Activated T-helper 1 cell treated with Interleukin-2 at 50 U/mL for 16 hours (primary cell): ENCODE data around the gene LCN10.
"Not testable (repeated sequence)": the region's sequence is repeated elsewhere in the genome, so short reads cannot be mapped to it uniquely, and the experiment has no call there.

Source experiments
- DNase-seq: peaks from one replicate; pipeline ENCODE4 v3.0.0-alpha.2; 2020; ENCODE audit warnings: low read depth

LCN10 gene

DNA sequence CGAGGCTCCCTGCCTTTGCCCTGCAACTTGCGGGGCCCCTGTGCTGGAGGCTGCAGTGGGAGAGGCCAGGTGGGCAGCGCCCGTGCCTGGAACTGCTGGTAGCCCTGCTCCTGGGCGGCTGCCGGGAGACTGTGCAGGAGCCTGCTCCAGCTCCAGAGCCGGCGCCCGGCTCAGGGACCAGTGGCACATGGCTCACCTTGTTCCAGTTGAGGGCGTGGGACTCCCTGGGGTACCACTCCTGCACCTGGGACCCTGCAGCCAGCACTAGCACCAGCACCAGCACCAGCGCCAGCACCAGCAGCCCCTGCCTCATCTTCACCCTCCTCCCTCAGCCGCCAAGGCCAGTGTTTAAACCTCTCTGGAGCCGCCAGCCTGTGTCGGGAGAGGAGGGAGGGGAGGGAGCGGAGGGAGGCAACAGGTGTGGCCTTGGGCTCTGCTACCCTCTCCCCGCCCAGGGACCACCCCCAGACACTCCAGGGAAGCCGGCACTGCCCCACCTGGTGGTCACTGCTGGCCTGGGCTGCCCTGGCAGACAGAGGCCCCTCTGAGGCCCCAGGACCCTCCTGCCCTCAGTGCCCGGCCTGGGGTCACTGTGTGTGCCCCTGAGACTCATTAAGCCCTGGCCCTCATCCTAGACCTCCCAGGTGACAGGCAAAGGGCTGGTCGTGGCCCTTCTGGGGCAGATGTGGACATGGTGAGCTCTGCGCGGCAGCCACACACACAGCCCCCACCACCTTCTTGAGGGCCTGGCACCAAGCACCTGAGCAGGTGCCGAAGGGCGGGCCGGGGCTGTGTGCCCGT is at the start of gene LCN10:
Gene LCN10, minus strand, starts transcription at position 350 of the 801 bp plus-strand sequence. Its CDS starts 37 bp downstream, at position 313.
- DNase-seq, result no peak

DNA sequence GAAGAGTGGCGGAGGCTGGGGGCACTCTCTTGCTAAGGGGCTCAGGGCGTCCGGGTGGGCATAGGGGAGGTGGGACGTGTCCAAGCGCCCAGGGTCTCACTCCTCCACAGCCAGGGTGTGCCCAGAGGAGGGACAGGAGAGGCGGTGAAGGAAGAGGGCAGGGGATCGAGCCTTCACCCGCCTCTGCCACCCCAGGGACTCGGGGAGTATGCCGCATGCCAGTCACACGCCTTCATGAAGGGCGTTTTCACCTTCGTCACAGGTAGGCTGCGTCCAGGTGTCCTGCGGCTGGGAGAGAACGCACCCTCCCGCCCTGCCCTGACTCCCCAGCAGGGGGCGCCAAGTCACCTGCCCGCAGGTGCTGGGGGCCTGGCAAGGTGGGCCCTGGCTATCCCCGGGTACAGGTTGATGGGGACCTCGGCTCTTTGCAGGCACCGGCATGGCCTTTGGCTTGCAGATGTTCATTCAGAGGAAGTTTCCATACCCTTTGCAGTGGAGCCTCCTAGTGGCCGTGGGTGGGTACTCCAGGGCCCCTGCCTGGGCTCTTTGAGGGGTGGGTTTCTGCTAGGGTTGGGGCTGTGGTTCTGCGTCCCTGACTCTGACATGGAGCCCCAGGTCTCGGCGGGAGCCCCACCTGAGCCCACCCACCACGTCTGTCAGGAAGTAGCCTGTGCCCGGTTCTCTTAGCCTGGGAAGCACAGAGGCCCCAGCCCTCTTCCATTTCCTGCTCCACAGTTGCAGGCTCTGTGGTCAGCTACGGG is 49.0 kb upstream of the LCN10 start:
- DNase-seq, result peak; percentile 45

DNA sequence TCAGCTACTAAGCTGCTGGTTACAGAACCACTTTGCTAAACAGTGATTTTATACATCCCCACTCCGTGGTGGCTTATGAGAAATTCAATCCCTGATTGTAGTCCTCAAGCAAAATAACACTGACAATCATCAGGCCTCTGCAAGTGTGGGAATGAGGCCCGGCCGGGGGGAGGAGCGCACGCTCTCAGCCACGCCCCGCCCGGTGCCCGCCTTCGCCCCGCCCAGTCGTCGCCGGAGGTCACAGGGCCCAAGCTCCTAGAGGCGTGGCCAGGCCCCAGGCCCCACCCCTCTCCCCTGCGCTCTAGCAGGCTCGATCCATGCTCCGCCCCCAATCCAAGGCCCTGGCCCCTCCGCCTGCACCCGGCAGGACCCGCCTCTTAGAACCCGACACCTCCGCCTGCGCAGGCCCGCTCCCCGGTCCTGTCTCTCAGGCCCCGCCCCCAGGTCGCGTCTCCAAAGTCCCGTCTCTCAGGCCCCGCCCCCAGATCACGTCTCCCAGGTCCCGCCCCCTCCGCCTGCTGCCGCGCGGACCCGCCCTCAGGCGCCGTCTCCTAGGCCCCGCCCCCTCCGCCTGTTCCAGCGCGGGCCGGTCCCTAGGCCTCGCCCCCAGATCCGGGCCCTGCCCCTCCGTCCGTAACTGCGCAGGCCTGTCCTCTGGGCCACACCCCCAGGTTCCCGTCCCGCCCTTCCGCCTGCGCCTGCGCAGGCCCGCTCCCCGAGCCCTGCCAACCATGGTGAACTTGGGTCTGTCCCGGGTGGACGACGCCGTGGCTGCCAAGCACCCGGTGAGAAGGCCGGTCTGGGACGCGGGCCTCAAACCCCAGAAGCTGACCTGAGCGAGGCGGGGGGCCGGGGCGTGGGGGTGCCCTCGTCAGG is 48.1 kb upstream of the LCN10 start, which contains the start of gene TMEM141:
Gene TMEM141, plus strand, starts transcription at position 705 of the 876 bp plus-strand sequence. Its CDS starts 27 bp downstream, at position 732.
- peak; percentile 99 for DNase-seq

DNA sequence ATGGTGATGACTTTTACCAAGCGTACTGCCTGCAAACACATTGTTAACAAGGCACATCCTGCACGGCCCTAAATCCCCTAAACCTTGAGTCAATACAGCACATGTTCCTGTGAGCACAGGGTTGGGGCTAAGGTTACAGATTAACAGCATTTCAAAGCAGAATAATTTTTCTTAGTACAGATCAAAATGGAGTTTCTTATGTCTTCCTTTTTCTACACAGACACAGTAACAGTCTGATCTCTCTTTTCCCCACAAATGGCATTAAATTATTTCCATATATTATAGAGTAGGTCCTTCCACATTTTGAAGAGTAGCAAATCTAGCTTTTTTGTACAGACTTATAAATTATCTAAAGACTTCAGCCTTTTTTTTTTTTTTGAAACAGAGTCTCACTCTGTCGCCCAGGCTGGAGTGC is 46.8 kb upstream of the LCN10 start:
- no peak for DNase-seq

DNA sequence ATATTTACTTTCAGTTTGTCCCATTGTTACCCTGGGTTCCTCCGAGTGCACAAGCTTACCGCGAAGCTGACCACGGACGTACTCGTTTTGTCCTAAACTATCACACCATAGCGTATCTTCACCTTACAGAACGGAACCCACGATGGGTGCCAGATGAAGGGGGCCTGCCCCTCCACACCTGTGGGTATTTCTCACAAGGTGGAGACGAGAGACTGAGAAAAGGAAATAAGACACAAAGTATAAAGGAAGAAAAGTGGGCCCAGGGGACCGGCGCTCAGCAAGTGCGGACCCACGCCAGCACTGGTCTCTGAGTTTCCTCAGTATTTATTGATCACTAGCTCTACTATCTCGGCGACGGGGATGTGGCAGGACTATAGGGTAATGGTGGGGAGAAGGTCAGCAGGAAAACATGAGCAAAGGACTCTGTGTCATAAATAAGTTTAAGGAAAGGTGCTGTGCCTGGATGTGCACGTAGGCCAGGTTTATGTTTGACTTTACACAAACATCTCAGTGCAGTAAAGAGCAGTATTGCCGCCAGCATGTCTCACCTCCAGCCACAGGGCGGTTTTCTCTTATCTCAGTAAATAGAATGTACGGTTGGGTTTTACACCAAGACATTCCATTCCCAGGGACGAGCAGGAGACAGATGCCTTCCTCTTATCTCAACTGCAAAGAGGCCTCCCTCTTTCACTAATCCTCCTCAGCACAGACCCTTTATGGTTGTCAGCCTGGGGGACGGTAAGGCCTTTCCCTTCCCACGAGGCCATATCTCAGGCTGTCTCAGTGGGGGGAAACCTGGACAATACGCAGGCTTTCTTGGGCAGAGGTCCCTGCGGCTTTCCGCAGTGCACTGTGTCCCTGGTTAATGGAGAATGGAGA is 46.1 kb upstream of the LCN10 start:
- DNase-seq, result not testable (repeated sequence)

DNA sequence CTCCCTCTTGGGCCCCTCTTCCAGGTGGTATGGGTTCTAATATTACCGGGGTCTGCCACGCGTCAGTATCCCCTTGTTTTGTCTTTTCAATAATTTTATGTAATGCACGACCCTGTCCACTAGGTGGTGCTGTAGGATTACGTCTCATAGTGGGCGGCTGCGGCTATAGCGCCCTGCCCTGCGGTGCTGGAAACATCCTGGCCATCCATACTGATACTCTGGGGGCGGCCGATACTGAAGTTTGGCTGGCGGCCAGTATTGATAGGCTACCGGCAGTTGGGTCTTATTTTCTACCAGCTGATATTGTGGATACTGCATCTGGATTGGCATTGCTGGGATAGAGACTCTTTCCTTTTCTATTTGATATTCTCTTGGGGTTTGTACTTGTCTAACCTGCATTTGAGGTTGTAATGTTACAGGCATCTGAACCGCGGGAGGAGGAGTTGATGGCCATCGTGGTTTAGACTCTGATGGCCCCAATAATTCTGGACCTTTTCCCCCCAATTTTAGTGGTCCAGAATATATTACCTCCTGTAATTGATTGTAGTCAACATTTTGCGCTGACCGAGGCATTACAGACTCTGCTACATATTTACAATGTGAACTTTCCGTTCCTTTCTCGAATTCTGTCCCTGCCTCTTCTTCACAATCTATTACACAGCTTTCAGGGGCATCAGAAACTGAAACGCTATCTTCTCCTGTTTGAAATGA is 45.1 kb upstream of the LCN10 start:
- DNase-seq, result peak; percentile 49

DNA sequence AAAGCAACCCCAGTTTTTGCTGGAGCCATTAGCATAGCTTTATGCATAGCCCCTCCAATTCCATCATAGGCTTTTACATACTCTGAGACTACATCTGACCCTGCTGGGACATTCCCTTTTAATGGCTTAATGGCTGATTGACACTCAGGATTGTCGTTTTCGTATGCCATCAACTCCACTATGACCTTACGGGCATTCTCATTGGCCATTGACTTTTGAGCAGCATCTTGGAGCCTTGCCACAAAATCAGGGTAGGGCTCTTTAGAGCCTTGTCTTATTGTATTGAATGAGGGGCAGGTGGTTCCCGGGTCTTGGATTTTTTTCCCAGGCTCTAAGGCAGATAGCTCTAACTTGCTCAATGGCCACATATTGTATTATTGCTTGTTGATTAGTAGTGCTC is 44.2 kb upstream of the LCN10 start:
- DNase-seq, result not testable (repeated sequence)

DNA sequence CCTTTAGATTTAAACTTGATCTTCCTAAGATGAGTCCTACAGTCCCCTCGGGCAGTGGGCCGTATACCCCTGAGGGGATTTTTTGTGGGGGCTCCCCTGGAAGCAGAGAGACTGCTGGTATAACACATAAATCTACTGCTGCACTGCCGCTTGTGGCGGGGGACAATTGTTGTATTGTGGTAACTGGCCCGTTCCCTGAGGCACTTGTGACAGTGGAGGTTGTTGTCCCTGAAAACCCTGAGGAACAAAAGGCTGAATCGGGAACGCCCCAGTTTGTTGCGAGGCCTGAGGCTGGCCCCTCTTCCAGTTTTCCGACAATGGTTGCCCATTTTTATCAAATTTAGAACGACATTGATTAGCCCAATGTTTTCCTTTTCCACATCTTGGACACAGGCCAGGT is 43.7 kb upstream of the LCN10 start:
- no peak for DNase-seq

DNA sequence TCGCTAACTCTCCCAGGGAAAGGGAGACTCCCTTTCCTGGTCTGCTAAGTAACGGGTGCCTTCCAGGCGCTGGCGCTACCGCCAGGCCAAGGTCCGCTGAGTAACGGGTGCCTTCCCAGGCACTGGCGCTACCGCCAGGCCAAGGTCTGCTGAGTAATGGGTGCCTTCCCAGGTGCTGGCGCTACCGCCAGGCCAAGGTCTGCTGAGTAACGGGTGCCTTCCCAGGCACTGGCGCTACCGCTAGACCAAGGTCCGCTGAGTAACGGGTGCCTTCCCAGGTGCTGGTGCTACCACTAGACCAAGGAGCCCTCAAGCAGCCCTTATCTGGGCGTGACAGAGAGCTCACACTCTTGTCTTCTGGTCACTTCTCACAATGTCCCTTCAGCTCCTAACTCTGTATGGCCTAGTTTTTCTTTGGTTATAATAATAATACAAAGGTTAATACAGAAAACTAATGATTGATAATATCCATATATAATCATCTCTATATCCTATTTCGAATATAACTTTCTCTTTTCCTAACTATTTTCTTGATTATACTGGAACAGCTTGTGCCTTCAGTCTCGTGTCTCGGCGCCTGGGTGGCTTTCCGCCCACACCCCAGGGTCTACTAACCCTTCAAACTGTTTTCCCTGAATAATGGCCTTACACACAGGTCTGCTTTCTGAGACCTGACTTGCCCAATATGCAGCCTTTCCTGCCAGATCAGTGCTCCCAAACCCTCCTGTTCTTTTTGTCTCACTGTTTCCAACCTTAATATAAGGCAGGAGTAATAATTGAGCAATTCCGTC is 43.0 kb upstream of the LCN10 start:
- not testable (repeated sequence) for DNase-seq

DNA sequence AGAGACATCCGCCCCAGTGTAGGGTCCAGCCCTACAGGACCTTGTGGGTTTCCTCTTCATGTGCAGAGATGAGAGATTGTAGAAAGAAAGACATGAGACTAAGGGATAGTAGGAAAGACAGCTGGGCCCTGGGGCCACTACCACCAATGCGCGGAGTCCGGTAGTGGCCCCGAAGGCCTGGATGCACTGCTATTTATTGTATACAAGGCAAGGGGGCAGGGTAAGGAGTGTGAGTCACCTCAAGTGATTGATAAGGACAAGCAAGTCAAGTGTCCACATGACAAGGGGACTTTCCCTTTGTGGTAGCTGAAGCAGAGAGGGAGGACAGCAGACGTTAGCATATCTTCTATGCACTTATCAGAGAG is 42.2 kb upstream of the LCN10 start:
- no peak for DNase-seq

DNA sequence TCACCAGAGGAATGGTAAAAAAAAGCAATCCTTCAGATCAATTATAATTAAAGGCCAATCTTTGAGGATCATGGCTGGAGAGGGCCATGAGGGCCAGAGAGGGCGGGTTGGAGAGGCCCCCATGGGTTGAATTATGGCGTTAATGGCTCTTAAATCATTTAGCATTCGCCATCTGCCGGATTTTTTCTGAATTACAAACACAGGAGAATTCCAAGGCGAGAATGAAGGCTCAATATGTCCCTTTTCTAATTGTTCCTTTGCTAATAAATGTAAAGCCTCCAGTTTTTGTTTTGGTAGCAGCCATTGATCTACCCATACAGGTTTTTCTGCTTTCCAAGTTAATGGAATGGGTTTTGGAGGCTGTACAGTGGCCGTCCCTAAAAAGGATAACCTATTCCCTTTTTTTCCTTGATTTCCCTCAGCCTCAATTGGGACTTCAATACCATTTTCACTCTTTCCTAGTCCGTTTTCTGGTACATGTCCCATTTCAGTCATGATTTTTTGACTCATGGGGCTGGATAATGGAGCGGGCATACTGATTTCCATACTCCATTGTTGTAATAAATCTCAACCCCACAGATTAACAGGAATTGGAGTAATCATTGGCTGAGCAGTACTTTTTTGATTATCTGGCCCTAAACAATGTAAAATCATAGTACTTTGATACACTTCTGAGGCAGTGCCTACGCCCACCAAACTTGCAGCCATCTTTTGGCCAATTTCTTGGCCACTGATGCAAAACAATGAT is 41.7 kb upstream of the LCN10 start:
- no peak for DNase-seq

DNA sequence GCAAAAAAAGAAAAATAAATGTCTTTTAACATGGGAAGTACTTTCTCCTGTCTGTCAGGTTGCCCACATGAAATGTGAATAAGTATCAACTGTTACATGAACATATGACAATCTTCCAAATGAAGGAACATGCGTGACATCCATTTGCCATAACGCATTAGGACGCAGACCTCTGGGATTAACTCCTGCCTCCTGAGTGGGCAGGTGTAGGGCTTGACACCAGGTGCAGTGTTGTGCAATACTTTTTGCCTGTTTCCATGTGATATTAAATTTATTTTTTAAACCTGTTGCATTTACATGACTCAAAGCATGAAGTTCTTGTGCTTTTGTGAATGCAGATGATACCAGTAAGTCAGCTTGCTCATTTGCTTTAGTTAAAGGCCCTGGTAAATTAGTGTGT is 39.7 kb upstream of the LCN10 start:
- DNase-seq, result no peak

DNA sequence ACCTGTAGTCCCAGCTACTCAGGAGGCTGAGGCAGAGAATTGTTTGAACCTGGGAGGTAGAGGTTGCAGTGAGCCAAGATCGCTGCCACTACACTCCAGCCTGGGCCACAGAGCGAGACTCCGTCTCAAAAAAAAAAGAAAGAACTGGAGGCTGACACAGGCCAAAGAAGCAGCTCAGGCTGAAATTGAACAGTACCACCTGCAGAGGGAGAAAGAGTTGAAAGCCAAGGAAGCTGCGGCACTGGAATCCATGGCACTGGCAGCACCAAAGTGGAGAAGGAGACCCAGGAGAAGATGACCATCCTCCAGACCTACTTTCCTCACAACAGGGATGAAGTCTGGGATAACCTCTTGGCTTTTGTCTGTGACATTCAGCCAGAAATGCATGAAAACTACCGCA is 37.1 kb upstream of the LCN10 start:
- no peak for DNase-seq

DNA sequence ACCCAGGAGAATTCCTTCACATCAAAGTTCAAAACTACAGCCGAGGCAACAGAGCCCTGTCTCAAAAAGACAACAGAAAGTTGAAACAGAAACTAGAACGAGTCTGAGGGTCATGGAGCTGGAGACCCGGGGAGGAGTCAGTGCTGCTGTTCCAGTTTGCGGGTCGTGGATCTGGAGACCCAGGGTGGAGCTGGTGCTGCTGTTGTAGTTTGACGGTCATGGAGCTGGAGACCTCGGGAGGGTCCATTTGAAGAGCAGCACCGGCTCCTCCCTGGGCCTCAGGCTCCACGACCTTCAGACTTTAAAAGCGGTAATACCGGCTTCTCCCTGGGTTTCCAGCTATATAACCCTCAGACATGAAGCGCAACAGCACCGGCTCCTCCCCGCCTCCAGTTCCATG is 34.6 kb upstream of the LCN10 start:
- DNase-seq, result no peak

DNA sequence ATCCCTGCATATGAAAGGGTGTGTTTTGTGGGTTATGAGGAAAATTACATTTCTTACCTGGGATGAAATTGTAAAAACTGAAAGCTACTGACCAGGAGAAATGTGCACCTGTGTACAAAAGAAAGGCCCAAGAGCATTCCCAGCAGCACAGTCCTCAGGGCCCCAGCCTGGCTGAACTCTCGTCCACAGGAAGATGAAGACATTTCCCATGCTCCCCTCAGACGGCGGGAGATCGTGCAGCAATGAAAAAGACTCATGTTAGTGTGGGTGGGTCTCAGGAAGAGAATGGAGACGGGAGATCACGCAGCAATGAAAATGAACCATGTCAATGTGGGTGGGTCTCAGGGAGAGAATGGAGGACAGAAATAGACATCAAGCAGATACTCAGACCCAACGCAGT is 34.2 kb upstream of the LCN10 start:
- no peak for DNase-seq

DNA sequence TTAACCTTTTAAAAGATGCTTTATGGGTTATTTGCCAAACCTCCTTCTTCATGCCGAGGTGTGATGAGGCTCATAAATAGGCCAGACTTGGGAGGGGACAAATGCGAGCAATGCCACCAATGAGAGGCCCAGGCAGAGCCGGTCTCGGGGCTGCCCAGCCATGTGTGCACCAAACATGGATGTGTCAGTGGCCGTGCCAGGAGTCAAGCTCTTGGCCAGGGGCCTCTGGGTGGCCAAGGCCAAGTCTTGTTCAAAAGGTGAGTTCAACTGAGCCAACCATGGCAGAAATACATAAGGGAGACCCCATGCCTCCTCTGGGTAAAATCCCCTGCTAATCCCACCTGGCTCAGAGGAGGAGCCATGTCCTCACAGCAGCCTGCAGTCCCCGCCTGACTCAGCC is 32.5 kb upstream of the LCN10 start:
- DNase-seq, result no peak

DNA sequence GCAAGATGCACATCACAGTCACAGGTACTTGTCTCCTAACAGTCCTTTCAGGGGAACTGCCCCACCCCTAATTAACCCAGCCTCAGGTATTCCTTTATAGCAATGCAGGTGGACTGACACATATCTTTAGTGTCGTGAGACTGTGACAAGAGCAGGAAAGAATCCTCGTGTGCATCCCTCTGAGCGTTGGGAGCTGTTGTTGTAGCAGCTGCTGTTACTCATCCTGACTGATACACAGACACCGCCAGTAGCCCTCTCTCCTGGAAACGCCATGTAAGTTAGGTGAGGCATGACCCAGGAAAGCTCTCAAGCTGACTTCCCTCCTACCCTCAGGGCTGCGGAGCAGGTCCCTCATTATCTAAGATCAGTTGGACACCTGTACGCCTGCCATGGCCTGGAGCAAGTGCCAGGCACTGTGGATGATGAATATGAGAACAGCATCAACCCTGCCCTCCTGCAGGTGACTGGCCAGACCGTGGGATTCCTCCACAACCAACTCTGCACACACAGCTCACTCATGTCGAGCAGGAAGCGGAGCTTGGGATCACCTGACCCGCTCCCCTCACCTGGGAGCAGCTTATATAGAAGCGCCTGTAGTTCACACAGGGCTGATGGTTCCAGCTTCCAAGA is 31.8 kb upstream of the LCN10 start:
- no peak for DNase-seq

DNA sequence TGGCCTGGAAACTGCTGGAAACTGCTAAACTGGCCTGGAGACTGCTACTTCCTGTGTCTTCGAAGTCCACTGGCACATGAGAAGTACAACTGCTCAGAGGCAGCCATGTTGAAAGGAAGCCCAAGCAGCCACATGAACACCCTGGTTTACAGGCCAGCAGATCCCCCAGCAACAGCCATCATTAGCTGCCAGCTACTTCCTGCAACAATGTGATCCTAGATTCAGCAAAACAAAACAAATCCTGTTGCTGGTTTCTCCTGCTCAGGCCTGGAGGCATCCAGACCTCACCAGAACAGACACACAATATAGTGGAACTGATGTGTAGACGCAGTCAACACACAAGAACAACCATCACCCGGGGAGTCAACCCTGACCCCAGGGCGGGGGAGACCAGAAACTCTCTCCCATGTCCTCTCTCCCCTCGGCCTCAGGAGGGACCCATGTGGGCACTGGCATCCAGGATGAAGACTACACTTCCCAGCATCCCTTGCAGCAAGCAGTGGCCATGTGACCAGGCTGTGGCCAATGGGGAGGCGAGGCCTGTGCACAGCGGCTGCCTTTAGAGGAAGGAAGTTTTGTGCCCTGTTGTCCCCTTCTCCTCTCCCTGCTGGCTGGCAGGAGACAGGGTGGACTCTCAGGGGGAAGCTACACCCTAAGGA is 30.8 kb upstream of the LCN10 start:
- DNase-seq, result no peak
